GM18873 (cell line): Measurements from ENCODE around the gene DLGAP1.

Experiments
- ATAC-seq: cut with Tn5 transposase; IDR thresholded peaks from one replicate; pipeline ENCODE4 v1.9.1; 2021; ENCODE audit warnings: mild to moderate bottlenecking, moderate library complexity, moderate number of reproducible peaks; ENCODE audit not compliant: unreplicated experiment, low FRiP score

The DLGAP1 gene

DNA sequence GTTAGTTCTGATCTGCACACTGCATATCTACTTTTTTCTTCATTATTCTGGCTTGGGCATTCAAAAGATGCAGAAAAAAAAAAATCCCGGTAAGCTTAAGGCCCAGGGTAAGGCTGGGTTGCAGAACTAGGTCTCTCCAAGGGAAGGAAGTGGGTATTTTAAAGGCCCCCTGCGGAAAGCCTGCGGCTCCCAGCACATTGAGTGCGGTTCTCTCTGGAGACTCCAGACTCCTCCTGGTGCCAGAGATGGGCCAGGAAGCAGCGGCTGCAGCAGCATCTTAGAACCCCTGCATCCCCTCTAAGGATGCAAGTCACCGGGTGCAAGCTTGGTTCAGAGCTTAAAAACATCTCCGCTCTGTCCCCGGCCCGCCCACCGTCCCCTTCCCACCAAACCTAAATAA is 955.6 kb downstream of the DLGAP1 start:
- ATAC-seq: no peak

DNA sequence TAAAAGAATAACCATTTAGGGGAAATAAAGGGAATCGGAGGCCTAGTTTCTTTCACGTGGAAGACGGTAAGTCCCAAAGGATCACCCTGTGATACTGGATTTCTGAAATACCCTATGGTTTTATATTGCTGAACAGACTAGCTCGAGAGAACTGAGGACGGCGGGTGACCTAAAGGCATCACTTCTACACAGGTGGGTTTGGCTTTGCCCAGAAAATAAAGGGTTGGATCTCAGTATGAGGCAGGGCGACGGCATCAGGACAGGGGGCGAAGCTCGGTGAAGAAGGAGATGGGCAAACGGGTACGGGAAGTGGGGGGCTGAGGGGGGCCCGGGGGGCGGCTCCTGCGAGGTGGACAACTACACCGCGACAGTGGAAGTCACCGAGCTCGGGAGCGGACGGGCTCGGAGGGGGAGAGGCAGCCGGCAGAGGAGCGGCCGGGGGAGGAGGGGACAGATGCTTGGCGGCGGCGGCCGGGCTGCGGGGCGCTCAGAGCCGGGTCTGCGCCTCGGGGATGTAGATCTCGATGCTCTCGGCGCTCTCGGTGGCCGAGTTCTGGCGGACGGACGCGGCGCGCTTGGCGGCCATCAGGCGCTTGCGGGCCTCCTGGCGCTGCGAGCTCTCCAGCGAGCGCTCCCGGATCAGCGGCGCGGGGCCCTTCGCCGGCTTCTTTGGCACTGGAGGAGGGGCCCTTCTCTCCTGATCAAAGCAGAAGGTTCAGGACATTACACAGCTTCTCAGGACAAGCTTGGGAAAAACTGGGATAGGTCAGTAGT is 956.2 kb downstream of the DLGAP1 start:
- ATAC-seq: no peak

DNA sequence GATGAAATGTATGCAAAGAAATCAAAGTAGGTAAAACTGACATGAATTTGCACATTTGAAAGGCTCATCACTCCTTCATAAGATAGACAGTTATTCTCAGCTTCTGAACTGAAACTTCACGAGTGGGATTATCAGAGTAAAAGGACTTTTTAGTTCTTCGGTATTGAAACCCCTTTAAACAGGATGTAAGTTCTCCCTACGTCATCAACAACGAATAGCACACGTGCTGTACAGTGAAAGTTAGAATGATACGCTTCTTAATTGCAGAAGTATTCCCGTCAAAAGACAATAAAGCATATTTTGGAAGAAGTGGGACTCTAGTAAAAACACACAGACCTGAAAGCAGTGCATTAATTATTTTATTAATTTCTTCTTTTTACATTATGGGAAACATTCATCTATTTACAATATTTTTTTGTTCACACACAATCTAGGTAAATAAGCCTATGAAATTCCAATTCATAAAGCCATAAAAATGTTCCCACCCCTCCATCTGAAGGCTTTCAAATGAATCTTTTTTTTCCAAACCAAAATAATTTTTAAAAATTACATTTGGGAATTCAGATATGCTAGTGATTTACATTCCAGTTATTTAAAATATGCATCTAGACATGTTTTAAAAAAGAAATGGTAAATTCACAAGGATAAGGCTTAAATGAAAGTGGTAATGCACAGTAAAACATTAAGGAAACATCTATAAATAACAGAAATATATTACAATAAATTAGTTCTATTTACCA is 959.2 kb downstream of the DLGAP1 start:
- no peak for ATAC-seq

DNA sequence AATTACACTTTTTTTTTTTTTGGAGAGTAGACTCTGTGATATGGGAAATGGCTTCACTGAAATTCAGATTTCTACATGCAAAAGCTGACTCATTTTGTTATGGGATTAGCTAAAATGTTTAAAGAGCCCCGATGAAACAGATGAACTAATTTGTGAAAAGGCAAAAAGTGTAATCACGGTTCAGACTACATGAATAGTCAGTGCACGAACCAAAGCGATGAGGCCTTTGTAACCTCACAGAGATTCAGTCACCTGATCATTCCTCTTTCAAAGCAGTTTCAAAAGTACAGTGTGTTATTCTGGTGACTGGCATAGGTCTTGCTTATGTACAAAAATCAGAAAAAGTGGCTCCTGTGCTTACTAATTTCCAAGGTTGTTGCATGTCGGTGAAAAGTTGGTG is 960.5 kb downstream of the DLGAP1 start:
- ATAC-seq: no peak

DNA sequence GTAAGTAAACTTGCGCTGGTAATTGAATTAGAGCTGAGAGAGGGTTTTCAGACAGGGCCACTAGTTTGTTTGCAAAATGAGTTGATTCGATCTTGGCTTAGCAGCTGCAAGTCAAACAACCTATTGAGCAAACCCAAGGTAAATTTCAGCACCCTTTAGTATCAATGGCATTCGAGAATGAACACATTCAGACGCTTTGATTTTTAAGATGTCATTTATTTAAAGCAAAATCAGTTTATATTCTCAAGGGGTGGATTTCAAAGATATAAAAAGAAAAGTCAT is 960.9 kb downstream of the DLGAP1 start:
- ATAC-seq: no peak

DNA sequence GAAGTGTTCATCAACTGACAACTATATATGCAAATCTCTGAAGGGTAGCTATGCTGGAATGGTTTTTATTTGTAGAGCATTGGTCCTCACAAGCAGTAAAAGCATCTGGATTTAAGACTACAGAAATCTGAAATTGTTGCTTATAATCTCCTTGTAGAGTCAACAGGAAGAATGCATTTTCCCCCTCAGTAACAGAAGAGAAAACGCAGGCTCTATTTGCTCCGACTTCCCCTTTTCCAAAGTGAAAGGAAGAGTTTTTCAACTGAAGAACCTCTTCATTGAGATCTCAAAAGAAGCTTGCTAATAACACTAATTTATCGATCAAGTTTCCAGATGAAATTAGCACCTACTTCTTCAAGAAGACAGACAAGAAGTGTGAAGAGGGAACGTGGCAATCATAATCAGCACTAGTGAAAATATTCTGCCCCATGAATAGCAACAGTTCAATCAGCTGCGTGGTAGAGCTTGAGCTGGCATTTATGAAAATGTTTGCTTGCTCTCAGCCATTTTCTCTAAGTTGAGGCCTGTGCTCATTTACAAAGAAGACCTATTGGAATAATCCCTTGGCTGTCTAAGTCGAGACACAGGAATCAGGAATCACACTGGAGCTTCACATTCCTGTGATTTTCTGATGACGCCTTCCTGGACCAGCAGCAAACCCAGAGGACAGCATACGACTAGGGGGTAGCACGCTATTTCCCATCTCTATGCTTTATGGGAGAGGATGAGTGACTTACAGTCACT is 961.4 kb downstream of the DLGAP1 start:
- ATAC-seq: no peak

DNA sequence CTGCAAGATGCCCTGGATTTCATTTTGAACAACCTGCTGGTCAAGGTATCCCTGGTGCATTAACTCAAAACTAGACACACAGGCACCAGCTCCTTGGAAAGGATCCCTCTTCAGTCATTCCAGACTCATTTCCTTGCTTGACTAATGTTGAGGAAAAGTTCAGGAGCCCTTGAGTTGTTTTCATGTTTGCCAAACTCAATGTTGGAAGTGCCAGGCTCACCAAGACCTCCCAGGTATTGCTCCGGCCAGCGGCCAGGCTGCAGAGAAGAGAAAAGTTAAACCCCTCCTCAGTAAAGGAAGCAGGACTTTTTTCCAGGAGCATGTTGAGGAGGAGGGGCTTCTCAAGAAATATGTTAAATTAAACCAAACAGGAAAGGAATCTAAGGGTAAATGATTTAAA is 962.4 kb downstream of the DLGAP1 start:
- ATAC-seq: no peak

DNA sequence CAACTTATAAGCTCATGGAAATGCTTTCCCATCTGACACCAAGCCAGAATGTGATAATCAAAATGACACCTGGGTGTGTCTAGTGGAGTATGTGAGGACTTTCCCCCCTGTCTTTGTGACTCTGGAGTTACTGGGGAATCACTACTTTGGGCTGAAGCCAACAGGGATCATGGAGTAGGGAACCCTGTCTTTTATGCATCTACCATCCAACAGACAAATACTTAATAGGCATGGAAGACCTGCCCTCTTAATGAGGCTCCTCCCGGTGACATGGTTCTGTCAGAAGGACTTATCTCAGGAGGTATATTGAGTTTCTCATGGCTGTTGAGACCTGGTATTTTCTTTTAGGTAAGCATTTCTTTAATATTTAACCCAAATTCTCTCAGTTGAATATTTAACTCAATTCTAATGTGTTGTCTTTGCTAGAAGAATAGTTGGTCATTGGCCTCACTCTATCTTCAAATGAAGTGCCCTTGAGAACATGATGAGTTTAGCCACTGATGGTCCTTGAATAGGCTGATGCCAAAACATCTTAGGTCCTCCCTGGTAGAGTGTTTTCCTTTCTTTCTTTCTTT is 963.0 kb downstream of the DLGAP1 start:
- ATAC-seq: no peak

DNA sequence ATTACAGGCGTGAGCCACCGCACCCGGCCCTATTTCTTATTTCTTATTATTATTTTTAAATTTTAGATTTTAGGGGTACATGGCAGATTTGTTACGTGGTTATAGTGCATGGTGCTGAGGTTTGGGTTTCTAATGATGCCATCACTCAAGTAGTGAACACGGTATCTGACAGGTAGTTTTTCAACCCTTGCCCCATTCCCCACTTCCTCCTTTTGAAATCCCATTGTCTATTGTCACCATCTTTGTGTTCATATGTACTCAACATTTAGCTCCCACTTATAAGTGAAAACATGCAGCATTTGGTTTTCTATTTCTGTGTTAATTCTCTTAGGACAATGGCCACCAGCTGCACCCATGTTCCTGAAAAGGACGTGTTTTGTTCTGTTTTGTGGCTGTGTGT is 965.6 kb downstream of the DLGAP1 start:
- ATAC-seq: no peak

DNA sequence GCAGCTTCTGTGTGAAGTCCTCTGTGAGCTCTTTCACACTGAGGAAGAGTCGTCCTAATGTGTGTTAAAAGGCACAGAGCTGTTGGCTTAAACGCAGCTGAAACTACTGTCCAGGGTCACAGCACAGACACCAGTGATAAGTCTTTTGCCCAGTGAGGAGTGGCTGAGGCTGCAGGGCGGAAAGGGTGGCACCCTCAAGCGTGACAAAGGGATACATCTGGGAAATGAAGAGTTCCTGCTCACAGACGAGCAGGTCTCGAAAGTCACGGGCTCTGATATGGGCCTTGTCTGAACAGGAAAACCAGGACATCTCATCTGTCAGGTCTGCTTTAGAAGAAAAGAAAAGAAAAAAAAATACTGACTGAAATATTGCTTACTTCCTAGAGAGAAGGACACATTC is 968.6 kb downstream of the DLGAP1 start:
- ATAC-seq: no peak

DNA sequence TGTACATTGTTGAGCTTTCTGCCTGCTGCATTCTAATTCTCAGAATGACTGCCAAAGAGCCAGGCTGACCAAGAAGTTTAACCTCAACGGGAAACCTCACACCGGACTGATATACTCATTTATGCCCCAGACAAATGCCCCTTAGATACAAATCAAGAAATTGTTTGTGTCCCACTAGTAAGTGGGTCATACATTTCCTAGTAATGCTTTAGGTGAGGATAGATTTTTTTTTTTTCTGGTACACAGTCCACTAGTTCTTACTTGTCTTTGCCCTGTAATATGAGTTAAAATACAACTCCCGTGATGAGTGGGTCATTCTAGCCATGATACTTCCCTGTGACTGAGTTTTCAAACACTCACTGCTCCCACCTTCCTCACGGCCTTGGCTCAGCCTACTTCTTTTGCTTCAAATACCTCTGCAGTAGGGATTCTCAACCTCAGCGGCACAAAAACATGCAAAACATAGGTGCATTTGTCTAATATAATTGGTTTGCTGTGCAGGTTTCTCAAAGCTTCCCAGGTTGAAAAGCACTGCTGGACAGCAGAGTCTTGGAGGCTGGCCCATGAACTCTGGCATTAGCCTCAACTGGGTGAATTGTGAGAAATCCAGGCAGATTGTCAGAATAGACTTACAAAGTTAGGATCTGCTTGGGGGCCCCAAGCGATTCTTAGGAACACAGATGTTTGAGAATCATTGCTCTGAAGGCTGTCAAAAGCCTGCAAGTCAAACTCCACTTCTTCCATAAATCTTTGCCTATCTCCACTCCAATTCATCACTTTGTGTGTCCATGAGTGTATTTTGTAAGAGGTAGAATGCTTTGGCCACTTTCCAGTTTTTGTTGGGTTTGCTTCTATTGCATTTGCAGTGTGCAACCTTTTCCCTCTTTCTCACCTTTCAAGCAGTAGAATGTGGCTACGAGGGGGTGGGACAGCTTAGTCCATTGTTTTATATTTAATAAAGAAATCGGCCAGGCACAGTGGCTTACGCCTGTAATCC is 969.7 kb downstream of the DLGAP1 start:
- ATAC-seq: peak; percentile 78

DNA sequence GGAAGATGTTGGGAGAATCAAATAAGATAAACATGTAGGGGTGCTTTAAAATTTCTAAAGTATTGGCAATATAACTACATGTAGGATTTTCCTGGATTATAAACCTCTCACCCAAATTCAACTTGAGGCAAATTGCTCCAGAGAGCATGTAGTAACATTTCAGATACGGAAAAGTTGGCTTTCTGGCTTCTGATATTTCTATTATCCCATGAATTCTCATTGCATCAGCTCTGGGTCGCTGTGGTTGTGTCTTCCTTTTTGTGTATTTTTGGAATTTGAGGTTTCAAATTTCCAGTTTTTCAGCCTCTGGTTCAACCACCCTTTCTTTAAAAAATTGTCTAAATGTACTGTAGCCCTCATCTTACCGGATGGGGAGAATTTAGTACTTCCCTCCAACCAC is 972.8 kb downstream of the DLGAP1 start:
- no peak for ATAC-seq

DNA sequence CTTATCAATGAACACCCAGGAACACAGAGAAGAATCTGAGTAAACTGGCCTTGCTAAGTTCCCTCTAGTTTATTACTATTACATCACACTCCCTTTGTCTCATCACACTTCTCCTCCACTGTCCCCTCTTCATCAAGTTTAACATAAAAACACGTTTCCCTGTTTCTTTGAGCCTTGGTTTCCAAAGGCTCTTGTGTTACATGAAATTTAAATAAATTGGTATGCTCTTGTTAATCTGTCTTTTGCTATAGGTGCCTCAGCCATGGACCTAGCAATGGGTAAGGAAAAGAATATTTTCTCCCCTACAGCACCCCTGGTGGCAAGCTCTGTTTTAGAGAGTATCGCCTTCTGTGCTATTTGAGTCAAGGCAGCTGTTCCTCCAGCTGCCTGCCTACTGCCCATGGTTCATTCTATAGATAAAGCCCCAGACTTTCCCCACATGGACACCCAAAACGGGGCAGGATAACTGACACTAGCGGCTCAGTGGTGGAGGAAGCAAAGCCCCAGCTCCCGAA is 973.4 kb downstream of the DLGAP1 start:
- no peak for ATAC-seq

DNA sequence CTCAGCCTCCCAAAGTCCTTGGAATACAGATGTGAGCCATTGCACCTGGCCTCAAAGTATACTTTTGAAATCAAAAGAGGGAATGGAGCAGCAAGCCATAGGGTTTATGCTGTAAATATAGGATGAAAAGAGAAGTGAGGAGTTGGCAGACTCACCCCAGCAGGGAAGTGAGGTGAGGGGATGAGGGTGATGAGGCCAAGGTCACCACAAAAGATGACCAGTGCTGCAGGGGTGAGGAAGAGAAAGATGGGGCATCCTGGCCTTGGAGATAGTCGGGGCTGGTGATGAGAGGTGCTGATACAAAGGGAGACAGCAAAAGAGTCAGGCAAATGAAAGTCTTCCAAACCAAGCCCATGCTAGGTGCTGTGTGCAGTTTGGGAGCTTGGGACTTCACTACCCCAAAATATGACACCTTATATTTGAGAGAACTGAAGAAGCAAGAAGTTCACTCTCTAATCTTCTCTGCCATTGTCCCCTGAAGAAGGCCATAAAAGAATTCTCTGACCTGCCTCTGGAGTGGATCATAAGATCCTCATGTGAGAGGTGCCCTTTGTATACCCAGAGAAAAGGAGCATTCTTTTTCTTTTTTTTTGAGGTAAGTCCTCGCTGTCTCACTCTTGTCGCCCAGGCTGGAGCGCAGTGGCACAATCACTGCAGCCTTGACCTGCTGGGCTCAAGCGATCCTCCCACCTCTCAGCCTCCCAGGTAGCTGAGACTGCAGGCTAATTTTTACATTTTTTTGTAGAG is 974.1 kb downstream of the DLGAP1 start:
- ATAC-seq: no peak

DNA sequence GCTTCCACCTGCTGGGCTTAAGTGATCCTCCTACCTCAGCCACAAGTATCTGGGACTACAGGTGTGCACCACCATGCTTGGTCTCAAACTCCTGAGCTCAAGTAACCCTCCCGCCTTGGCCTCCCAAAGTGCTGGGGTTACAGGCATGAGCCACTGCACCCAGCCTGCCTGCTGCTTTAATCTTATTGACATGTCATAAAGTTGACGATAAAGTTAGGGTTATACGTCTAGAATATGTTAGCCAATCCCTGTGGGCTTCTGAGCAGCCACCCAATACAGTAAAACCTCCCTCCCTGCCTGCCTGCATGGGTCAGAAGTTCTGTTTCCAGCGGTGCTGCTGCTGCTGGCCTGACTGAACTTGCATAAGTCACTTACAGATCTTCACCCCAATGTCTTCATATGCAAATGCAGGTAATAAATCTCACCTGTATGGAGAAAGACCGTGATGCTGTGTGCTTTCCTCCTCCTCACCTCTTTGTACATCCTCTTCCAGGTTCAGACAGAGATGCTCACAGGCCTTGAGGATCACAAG is 975.1 kb downstream of the DLGAP1 start:
- no peak for ATAC-seq

DNA sequence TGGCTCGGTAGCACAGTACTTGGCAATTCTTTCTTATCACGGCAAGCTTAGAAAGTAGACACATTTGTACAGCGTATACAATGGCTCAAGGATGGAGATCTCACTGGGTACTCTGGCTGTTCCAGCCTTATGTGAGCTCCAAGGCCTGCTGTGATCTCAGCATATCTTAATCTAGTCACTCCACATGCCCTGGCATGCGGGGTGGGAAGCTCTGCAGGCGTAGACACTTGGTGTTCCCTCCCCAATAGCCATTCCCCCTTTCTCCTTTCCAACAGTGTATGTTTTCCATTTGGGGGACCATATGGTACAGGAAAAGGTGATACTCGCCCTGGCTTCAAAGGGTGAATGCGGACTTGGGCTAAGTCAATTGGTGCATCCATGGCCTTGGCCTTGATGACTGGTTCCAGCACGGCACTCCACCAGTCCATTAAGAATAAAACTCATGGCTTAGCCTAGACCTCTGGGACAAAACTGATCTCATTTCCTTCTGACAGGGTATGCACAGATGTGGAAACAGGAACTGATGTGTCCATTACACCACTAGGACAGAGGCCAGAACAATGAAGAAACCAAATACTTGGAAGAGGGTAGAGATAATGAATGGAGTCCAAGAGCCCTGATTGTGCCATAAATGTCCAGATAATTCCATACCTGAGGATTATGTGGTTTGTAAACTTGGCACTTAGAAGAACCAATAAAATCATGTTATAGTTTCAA is 976.7 kb downstream of the DLGAP1 start:
- no peak for ATAC-seq

DNA sequence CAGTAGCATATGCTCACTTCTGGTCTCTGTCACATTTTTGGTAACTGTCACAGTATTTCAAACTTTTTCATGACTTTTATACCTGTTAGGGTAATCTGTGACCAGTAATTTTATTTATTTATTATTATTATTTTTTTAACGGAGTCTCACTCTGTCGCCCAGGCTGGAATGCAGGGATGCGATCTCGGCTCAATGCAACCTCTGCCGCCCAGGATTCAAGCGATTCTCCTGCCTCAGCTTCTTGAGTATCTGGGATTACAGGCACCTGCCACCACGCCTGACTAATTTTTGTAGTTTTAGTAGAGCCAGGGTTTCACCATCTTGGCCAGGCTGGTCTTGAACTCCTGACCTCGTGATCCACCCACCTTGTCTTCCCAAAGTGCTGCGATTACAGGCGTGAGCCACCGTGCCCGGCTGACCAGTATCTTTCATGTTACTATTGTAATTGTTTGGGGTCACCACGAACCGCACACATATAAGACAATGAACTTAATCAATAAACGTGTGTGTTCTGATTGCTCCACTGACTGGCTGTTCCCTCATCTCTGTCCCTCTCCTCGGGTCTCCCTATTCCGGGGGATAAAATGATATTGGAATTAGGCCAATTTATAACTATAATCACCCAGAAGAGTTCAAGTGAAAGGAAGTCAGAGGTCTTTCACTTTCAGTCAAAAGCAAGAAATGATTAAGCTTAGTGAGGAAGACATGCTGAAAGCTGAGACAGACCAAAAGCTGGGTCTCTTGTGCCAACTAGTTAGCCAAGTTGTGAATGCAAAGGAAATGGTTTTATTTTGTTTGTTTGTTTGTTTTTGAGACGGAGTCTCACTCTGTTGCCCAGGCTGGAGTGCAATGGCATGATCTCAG is 982.2 kb downstream of the DLGAP1 start:
- ATAC-seq: peak; percentile 95
